GM19452 (cell line): ENCODE measurements around the gene IWS1.
"Not testable (repeated sequence)": the region's sequence is repeated elsewhere in the genome, so short reads cannot be mapped to it uniquely, and the experiment has no call there.

Source experiments
- ATAC-seq: cut with Tn5 transposase; IDR thresholded peaks from one replicate; pipeline ENCODE4 v1.9.1; 2021; ENCODE audit not compliant: unreplicated experiment

Gene IWS1

DNA sequence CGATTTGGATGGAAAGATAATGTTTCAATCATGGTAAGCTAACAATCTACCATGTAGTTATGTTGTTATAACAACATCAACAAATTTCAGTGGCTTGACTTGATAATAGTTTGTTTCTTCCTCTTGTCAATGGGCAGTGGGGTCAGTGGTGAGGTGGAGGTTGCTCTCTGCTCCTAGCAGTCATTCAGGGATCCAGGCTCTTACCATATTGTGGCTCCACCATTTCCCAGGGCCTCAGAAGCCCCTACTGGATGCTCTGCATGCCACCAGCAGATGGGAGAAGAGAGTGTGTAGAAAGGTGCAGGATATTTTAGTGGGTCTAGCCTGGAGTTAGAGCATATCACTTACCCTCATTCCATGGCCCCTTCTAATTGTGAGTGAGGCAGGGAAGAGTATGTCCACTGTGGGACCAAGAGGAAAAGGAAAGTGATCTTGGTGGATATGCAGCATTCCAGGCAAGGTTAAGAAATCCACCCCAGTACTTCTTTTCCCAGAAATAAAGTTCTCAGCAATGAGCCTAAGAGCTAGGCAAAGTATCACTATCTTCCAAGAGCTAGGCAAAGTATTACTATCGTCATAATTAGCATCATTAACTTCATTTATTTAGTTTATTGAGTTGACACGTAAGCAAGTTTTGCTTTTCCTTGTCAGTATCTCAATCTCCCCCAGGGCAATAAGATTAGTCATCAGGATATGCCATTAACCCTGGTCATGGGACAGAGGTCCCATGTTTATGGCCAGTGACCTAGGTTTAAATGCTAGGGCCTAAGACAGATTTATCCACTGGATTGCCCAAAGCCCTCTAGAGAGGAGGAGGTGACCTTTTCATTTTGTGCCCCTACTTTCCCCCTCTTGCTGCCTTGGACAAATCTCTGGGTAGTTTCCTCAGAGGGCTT is 4.2 kb upstream of the IWS1 start:
- ATAC-seq: no peak

DNA sequence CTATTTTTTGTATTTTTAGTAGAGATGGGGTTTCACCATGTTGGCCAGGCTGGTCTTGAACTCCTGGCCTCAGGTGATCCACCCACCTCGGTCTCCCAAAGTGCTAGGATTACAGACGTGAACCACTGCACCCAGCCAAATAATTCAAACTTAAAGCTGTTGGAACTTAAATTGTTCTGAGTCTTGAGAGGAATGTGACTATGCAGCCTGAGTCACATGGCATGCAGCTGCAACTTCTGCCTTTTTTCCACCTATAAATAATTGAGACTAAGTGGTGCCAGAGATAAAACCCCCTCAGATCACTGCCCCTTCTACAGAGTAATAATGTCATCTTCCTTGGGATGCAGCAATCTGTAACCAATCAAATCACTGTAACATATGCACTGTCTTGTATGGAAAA is 3.1 kb upstream of the IWS1 start:
- ATAC-seq: not testable (repeated sequence)

DNA sequence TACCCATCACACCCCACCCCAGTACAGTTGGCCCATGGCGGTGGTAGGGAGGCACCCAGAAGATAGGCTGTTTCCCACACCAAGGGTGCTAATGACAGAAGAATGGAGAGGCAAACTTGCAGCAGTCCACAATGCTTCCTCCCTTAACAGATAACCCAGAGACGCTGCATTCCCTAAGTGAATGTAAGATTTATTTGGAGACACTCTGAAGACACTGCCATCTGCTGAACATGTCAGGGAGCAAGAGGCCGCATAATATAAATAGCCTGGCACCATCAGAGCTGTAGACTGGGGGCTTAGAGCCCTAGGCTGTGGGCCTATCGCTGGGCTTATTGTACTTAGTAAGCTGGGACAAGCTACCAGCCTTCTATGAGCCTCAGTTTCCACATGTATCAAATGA is 2.2 kb upstream of the IWS1 start:
- ATAC-seq: no peak

DNA sequence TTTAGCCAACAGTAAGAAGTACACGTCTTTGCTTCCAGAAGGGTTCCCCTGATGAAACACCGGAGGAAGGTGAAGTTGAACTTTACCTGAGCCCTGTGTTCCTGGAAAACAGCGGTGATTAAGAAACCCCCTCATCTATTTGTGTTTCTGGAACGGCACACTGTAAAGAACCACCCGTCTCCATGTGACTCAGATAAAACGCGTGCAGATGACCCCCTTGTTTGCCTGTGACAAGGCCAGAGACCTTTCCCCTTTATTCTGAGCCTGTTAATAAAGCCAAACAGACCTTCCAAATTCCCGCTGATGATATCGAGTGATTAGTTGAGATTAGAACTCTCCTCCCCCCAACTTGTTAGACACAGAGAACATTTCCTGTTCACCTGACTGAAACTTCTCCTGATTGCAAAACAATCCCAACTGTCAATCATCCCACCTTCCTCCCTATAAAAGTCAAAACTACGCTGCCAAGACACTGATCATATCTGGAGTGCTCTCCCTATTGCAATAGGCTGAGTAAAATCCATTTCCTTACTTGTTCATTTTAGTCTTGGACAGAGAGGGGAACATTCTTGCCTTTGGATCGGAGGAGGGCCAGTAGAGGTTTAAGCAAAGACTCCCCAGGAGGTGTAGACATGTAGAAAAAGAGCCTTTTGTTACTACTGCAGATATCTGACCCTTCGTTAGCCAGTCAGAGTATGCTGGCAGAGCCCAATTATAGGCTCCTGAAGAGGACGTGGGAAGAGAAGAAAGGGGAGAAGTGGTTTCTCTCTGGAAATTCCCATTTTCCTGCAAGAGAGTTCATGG is 914 bp upstream of the IWS1 start:
- ATAC-seq: peak; percentile 16

DNA sequence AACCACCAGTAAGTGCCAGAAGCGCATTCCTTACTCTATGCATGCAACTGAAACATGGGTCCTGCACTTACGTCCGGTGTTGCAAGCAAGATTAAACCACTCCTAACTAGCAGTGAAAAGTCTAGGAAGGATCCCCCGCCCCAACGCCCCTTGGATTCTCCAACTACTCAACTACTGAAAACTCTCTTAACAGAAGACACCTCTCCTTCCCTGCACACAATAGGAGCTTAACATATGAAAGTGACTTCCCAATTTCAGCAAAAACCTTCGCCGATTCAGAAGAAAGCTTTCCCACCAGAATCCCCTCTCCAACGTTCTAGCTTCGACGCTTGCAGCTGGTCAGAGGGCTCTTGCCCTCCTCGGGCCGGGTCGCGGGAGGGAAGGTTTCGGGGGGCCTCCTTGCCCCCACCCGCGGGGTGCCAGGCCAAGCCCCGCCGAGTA is 578 bp downstream of the IWS1 start:
- no peak for ATAC-seq

DNA sequence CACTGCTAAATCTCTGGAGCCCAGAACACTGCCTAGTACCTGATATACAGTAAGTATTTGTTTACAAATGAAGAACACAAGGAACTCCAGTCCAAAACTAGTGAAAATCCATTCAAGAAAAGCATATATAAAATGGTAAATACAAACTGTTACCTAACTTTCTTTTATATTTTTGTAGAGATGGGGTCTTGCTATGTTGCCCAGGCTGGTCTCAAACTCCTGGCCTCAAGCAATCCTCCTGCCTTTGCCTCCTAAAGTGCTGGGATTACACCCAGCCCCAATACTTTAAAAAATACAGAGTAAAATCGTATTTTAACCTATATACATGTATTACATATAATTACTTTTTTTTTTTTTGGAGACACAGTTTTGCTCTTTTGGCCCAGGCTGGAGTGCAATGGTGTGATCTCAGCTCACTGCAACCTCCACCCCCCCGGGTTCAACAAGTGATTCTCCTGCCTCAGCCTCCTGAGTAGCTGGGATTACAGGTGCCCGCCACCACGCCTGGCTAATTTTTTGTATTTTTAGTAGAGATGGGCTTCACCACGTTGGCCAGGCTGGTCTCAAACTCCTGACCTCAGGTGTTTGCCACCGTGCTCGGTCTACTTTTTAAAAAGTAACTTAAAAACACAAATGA is 2.0 kb downstream of the IWS1 start:
- not testable (repeated sequence) for ATAC-seq

DNA sequence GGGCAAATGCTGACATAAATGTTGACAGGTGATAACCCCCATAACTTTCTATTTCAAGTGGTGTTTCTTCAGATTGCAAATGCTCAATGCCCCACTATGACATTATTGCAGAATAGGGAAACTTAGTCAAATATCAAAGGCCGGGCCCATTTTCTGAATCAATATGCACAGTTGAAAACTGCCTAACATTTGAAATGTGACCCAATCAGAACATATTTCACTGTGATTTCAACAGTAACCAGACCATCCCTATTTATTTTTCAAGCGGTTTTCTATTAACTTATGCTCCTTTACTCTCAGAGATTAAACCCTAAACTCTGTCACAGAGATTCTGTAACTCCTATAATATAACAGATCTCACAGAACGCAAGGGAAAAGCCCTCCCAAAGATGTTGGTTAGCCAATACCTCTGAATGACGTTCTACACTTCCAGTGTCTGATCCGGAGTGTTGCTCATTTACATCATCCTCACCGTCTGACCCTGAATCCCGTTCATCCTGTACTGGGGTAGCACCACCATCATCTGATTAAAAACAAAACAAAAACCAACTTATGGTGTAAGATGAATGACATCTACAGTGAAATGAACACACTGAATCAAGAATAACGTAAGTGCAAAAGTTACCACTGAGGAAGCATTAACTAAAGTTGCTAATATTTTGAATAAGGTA is 2.9 kb downstream of the IWS1 start:
- no peak for ATAC-seq

DNA sequence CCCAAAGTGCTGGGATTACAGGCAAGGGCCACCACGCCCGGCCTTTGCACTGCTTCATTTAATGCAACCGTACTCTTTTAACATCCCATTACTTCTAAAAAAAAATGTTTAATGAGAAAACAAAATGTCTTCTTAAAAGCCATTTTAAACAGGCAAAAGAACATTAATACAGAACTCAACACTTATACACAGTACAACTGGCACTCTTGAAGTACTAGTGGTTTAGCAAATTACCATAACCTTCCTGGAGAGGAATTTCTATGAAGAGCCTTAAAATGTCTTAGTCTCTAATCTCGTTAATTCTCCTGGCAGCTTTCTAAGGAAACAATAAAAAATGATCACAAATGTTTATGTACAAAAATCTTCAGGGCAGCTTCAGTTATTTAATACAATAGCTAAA is 5.9 kb downstream of the IWS1 start:
- no peak for ATAC-seq

DNA sequence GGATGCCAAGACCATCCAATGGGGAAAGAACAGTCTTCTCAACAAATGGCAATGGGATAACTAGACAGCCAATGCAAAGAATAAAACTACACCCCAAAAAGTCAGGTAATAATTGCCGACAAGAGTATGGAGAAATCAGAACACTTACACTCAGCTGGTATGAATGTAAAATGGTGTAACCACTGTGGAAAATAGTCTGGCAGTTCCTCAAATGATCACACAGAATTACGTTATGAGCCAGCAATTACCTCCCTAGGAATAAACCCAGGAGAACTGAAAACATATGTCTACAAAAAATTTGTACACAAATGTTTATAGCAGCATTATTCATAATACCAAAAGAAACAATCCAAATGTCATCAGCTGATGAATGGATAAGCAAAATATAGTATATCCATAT is 8.8 kb downstream of the IWS1 start:
- no peak for ATAC-seq

DNA sequence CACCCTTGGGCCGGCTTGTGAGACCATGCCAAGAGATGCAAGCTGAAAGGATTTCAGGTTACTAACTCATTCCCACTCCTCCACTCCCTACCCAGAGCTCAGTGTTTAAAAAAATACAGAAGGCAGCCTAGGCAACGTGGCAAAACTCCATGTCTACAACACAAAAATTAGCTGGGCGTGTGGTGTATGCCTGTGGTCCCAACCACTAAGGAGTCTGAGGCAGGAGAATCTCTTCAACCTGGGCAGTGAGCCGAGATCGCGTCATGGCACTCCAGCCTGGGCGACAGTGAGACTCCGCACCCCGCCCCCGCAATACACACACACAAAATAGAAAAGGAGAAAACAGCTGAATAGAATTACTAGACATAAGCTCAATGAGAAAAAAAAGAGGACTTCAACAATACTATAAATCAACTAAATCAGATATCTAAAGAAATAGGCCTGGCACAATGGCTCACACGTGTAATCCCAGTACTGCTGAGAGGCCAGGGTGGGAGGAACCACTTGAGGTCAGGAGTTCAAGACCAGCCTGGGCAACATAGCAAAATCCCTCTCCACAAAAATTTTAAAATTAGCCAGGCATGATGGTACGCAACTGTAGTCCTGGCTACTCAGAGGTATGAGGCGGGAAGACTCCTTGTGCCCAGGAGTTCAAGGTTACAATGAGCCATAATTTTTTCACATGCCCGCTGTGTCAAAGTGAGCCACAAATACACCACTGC is 10.1 kb downstream of the IWS1 start:
- ATAC-seq: no peak

DNA sequence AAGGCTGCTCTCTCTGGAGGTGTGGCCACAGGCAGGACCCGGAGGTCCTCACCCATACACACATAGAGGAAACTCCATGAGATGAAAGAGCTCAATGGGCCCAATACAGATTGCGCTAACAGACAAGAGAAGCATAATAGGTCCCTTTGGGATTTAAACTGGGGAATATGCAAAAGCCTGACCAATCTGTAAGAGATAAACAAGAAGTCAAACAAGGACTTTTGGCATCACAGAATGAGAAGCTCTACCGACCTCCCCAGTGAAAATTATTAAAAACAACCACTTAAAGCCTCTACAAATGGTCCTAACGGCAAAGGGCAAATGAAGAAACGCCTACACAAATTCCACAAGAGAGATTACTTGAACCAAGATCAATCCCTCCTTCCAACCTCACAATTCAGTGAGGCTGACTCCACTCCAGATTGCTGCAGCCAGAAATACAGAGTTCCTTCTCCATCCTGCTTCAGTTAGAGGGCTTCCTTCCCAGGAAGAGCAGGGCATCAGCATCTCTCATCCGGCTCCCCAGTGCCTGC is 10.8 kb downstream of the IWS1 start:
- no peak for ATAC-seq

DNA sequence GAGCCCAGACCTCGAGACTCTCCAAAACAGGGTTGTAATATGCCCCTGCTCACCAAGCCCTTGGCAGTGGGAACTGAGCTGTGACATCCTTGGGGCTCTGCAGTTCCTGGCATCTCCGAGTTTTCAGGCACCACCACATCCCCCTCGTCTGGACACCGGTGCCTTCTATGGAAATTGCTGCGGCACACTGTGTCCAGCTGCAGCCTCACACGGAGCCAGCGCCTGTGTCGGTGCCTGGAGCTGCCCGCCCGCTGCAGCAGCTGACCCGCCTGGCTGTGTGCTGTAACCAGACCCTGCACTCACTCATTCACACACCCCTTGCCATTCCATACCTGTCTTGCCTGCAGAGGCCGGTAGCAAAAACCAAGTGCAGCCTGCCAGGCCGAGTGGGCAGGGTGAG is 11.8 kb downstream of the IWS1 start:
- ATAC-seq: no peak

DNA sequence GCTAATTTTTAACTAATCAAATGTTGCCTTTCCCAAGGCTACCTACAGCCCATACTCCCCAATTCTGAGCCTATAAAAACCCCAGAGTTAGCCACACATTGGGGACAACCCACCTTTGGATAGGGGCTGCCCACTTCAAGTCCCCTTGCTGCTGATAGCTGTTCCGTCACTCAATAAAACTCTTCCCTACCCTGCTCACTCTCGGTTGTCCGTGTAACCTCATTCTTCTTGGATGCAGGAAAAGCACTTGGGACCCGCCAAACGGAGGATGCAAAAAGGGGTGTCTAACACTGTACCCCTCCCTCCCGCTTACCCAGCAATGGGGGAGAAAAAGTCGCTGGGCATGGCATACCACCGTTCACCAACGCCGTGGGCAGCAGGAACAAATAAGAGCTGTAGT is 12.2 kb downstream of the IWS1 start:
- ATAC-seq: no peak

DNA sequence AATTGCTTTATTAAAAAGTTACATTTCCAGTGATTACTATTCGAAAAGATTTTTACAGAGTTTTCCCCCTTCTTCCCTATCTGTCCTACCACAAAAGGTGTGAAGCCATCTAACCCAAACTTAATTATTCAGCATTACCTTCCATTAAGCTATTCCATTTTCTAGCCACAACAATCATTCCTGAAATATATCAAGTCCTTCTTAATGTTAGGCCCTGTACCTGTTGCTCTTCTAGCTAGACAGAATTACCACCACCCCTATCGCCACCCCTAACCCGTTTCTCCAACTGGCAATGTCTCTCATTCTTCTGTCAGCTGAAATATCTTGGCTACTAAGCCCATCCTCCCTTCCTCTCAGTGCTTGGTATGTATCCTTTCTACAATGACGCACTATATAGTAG is 13.9 kb downstream of the IWS1 start:
- no peak for ATAC-seq

DNA sequence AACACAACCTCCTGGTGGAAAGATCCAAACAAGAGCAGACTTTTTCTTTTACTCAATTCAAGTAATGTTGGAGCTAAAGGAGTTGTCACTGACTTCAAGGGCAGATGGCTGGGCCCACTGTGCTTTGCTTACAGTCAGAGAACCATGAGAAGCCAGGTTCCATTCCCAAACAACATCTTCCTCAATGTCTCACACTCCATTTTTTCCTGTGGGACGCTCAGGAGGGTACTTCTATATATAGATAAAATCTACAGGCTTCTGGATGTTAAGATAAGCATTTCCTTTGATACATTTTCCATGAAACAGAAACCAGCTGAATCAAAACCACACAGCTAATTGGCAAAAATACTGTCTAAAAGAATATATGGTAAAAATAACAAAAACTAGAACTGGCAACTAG is 14.4 kb downstream of the IWS1 start:
- no peak for ATAC-seq

DNA sequence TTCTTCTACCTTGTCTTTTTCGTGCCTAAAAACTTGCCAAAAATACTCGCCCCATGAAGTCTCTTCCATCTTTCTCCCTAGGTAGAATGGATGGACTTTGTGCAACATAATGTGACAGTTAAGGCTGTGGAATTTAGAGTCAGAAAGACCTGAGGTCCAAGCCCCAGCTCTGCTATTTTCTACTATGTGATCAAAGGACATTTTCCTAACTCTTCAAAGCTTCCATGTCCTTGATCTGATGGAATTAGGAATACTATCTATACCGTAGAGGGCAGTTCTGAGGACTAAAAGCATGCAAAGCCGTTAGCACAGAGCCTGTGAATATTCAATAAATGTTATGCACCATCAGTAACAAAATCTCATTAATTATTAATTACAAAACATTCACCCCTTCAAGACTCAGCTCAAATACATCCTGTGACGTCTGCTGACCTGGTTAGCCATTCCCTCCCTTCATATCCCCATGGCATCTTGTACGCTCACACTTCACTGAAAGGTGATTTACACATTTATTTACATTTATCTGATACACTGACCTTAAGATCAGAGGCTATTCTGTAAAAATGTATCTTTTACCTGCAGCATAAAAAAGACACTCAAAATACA is 15.1 kb downstream of the IWS1 start:
- no peak for ATAC-seq

DNA sequence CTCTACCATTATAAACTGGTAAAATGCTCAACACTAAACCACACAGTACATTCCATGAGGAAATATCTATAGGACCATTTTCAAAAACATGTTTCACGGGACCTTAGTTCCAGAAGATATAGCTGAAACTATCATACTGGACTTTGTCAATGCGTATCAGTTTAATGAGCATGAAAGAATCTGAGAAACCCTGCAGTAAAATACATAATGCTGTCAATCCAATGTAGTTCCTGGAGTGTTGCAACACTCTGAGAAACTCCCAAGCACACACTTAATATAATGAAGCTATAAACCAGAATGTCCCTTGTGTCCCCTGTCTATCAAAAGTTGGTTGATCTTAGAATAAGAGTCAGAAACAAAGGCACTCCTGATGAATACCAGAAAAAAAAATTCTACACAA is 16.2 kb downstream of the IWS1 start:
- ATAC-seq: no peak

DNA sequence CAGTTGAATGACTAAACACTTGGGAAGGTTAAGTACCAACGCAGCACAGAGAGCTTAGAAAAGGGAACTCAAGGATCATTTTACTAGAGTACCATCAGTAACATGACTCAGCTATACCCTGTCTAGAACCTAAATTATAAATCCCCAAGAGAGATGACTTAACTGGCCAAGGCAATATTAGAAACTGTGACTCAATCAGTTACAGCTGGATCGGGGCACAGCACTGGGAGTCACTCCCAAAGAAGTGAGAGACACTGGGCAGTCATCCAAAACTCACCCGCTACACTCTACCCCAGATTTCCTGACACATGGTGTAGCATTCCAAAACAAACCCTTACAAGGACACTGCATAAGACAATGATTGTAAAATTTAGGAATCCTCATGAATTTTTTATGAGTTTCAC is 17.7 kb downstream of the IWS1 start:
- no peak for ATAC-seq

DNA sequence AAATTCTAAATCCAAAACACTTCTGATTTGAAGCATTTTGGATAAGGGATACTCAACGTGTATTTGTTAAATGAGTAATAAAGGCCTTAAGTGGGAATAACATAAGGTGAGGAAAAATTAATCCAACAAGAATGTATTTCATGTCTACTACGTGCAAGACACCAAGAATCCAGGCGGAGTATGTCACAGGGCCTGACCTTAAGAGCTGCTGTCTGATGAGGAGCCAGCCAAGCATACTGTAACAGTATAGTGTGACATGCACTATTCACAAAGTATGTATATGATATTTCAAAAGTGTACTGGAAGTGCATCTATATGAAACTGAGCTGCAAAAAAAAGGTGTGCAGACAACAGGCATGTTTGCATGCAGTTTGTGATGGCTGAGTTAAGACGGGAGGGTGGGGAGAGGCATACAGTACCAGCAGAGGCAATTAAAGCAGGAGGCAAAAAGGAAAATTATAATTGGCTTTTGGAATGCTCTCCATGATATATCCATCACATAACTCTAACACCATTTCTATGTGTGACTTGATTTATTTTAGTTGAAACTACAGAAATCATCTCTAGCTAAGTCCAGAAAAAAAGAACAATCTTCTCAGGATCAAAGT is 18.2 kb downstream of the IWS1 start:
- no peak for ATAC-seq
